MV-4-11 (cell line): Measurements from ENCODE around the gene GOLGA1.
A peak's percentile ranks its signal among the peaks of the same experiment; 100 is the strongest.

ENCODE experiments used
- DNase-seq: peaks from one replicate; lab custom pipeline; 2025; lab: John Stamatoyannopoulos, UW

Gene GOLGA1

GRCh38 chr9:124884376-124884775 is 56.5 kb downstream of the GOLGA1 start:
- DNase-seq, result no peak

GRCh38 chr9:124882231-124882630 is 58.7 kb downstream of the GOLGA1 start:
- DNase-seq, result no peak

GRCh38 chr9:124881138-124881743 is 59.6 kb downstream of the GOLGA1 start:
- DNase-seq, result no peak

- DNase-seq, result no peak
These were observed 60.4 kb downstream of the GOLGA1 start for GRCh38 chr9:124880501-124880900.

GRCh38 chr9:124879226-124879625 is 61.7 kb downstream of the GOLGA1 start:
- no peak for DNase-seq

- DNase-seq, result no peak
These were observed 62.4 kb downstream of the GOLGA1 start for GRCh38 chr9:124878518-124878917.

- no peak for DNase-seq
These were observed 62.9 kb downstream of the GOLGA1 start for GRCh38 chr9:124878021-124878420.

GRCh38 chr9:124877021-124877782 is 63.7 kb downstream of the GOLGA1 start:
- DNase-seq, result no peak

GRCh38 chr9:124875501-124875900 is 65.4 kb downstream of the GOLGA1 start:
- no peak for DNase-seq

- DNase-seq, result no peak
These were observed 67.2 kb downstream of the GOLGA1 start for GRCh38 chr9:124873664-124874063.

- DNase-seq, result peak; percentile 45
These were observed 69.7 kb downstream of the GOLGA1 start for GRCh38 chr9:124871156-124871561.

- DNase-seq, result no peak
These were observed 70.2 kb downstream of the GOLGA1 start for GRCh38 chr9:124870723-124871122.

- DNase-seq, result peak; percentile 63
These were observed 70.8 kb downstream of the GOLGA1 start for GRCh38 chr9:124869986-124870560.

GRCh38 chr9:124869466-124869985 is 71.4 kb downstream of the GOLGA1 start:
- no peak for DNase-seq

- DNase-seq, result peak; percentile 82
These were observed 72.1 kb downstream of the GOLGA1 start for GRCh38 chr9:124868511-124869465.

- DNase-seq, result peak; percentile 36
These were observed 77.5 kb downstream of the GOLGA1 start for GRCh38 chr9:124863371-124863871.

GRCh38 chr9:124861342-124862229 is 79.3 kb downstream of the GOLGA1 start, which contains the start of the genes ARPC5L and RPL35:
Gene ARPC5L (plus strand): TSS chr9:124862130. CDS start chr9:124869291, 7,161 bp downstream.
Gene RPL35 (minus strand): TSS chr9:124861957. CDS start chr9:124861912, 45 bp downstream.
- DNase-seq, result peak; percentile 86

GRCh38 chr9:124860582-124861341 is 80.1 kb downstream of the GOLGA1 start:
- no peak for DNase-seq

- DNase-seq, result peak; percentile 10
These were observed 80.9 kb downstream of the GOLGA1 start for GRCh38 chr9:124859803-124860581.
